Gastroesophageal sphincter (tissue), 4 donors: ENCODE results near the gene DNAJC25. TPM values are rescaled to one million over a fixed set of nuclear protein-coding genes. Genes with fewer than 3 reads are reported as not detected.
"Not testable (repeated sequence)": the region's sequence is repeated elsewhere in the genome, so short reads cannot be mapped to it uniquely, and the experiment has no call there.

Experiments
- ATAC-seq: fragments of 150-250 bp; one replicate; pipeline ENCODE4 v1.9.1; 2016; ENCODE audit warnings: mild to moderate bottlenecking, moderate library complexity
- H3K27ac ChIP-seq, 4 donors: fragments of 200-600 bp; sonication (generic) in 3 of 4; 1 replicate in 3 of 4; 2 replicates in 1 of 4; pipeline ENCODE4 v1.5.1; 2016 to 2019
- H3K27me3 ChIP-seq: fragments of 200-600 bp; sonication (generic); one replicate; pipeline ENCODE4 v1.5.1; 2019
- H3K36me3 ChIP-seq, 2 donors: fragments of 200-600 bp; sonication (generic); one replicate each; pipeline ENCODE4 v1.5.1; 2019; ENCODE audit warnings: control low read depth in 1 of 2
- H3K4me1 ChIP-seq, 3 donors: fragments of 200-600 bp; sonication (generic); 1 replicate in 2 of 3; 2 replicates in 1 of 3; pipeline ENCODE4 v1.5.1; 2016 to 2019; ENCODE audit warnings: control low read depth in 2 of 3
- H3K4me3 ChIP-seq, 2 donors: fragments of 200-600 bp; sonication (generic); one replicate each; pipeline ENCODE4 v1.5.1; 2019; ENCODE audit warnings: mild to moderate bottlenecking in 1 of 2, moderate library complexity in 1 of 2
- H3K9me3 ChIP-seq, 3 donors: fragments of 200-600 bp; sonication (generic); one replicate each; pipeline ENCODE4 v1.5.1; 2017 to 2019; ENCODE audit warnings: control low read depth in 2 of 3
- CTCF ChIP-seq, 4 experiments: fragments of 200-600 bp in 2 of 4; fragments of 450-650 bp in 2 of 4; sonication (generic) in 1 of 4; IDR thresholded peaks; one replicate each; pipeline ENCODE4 v1.5.1; 2017 to 2019; ENCODE audit warnings: antibody characterized with exemption in 4 of 4, mild to moderate bottlenecking in 2 of 4, moderate library complexity in 2 of 4
- EP300 ChIP-seq: sonication (generic); formaldehyde crosslinking; IDR thresholded peaks from one replicate; pipeline ENCODE4 v1.6.1; 2017; ENCODE audit warnings: antibody characterized with exemption, mild to moderate bottlenecking
- POLR2A ChIP-seq, 2 donors: fragments of 450-650 bp; IDR thresholded peaks; one replicate each; pipeline ENCODE4 v1.6.1; 2017; ENCODE audit warnings: antibody characterized with exemption in 2 of 2, mild to moderate bottlenecking in 2 of 2, moderate library complexity in 1 of 2
- POLR2AphosphoS5 ChIP-seq: sonication (generic); formaldehyde crosslinking; IDR thresholded peaks from one replicate; pipeline ENCODE4 v1.6.1; 2017; ENCODE audit warnings: antibody characterized with exemption
- WGBS, 2 donors: methylation state at CpG; one replicate each; pipeline ENCODE4 v1.1.5; 2018; ENCODE audit warnings: low coverage in 1 of 2; 5-methylcytosine and 5-hydroxymethylcytosine counted together
- total RNA-seq, 4 donors: library from RNA; depleted of rRNA; stranded (reverse); fragments of >200 nt; gene quantifications; one replicate each; pipeline ENCODE4 v1.1.0, GENCODE V29; 2016

Gene DNAJC25
- total RNA-seq, 4 donors from 2014 or later, result 7.9 to 9.9 (median 9.2) TPM

DNA sequence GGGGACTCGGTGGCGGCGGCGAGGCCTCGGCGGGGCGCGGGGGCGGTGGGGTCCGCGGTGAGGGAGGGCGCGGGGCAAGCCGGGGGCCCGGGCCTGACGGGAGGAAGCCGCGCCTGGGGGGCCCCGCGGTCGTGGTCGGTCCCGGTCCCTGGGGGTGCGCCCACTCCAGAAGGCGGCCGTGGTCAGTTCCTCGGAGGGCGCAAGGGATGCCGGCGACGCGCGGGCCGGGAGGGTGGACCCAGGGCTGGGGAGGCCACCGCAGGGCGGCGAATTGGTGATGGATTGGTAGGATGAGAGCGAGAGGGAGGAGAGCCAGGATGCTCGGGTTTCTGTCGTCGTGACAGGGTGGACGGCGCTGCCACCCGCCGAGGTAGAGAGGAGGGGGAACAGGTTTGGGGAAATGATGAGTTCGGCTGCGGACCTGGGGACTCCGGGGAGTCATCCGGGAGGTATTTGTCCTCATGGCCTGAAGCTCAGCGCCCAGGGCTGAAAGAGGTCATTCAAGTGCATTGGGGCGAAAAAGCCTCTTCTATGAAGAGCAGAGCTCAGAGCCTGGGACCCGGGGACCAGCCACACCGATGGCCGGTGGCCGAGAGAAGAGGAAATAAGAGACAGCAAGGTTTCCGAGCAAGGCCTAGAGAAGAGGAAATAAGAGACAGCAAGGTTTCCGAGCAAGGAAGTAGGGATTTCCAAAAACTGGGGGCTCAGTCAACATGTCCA, 30.8 kb downstream of the DNAJC25 start:
- H3K27me3 ChIP-seq, result no peaks in the 10 kb centered on the region
- H3K27ac ChIP-seq, result peak overlapping the region in 3 of 4 donors; percentile 74 to 86 (median 81)
- peak; percentile 71 for ATAC-seq
- H3K4me1 ChIP-seq, result peaks cover 0 to 23% (median 0%) of the 10 kb centered on the region in 3 donors
- H3K36me3 ChIP-seq, result peaks cover 0 to 4% of the 10 kb centered on the region in 2 donors
- TF ChIP-seq CTCF (IDR thresholded peaks at IDR 0.05) (no peak), POLR2A (IDR thresholded peaks at IDR 0.05) (no peak), POLR2AphosphoS5 (peak; percentile 16)
- peak overlapping the region; percentile 49 to 87 for H3K4me3 ChIP-seq
- WGBS, 2 donors, result 0 to 3% methylated on average over 12 to 21 of the region's 57 CpGs
- no peaks in the 10 kb centered on the region for H3K9me3 ChIP-seq

- WGBS, 2 donors, result 34 to 37% methylated on average over 7 of the region's 7 CpGs
- ATAC-seq, result no peak
- H3K27ac ChIP-seq, result peak overlapping the region in 3 of 4 donors; percentile 21 to 86 (median 81)
Measured at GRCh38 chr9:111662576-111663300, 31.6 kb downstream of the DNAJC25 start.

GRCh38 chr9:111663301-111663823, 32.2 kb downstream of the DNAJC25 start:
- Histone ChIP-seq H3K36me3 (peaks cover 0 to 18% of the 10 kb centered on the region in 2 donors), H3K27ac (no peak overlapping the region), H3K27me3 (no peaks in the 10 kb centered on the region), H3K4me3 (no peak overlapping the region), H3K9me3 (no peaks in the 10 kb centered on the region), H3K4me1 (peaks cover 0 to 23% (median 0%) of the 10 kb centered on the region in 3 donors)
- TF ChIP-seq EP300 (no peak), CTCF (IDR thresholded peaks at IDR 0.05) (no peak), POLR2A (IDR thresholded peaks at IDR 0.05) (no peak), POLR2AphosphoS5 (no peak)
- 77 to 85% methylated on average over 5 of the region's 5 CpGs for WGBS, 2 donors
- no peak for ATAC-seq

More at GRCh38 chr9:111662576-111663300, 31.6 kb downstream of the DNAJC25 start:
- no peaks in the 10 kb centered on the region for H3K9me3 ChIP-seq
- TF ChIP-seq POLR2A (IDR thresholded peaks at IDR 0.05) (no peak), CTCF (IDR thresholded peaks at IDR 0.05) (no peak), POLR2AphosphoS5 (no peak), EP300 (no peak)
- H3K27me3 ChIP-seq, result no peaks in the 10 kb centered on the region
- H3K4me1 ChIP-seq, result peaks cover 0 to 23% (median 0%) of the 10 kb centered on the region in 3 donors
- peak overlapping the region; percentile 49 to 87 for H3K4me3 ChIP-seq
- peaks cover 0 to 12% of the 10 kb centered on the region in 2 donors for H3K36me3 ChIP-seq

GRCh38 chr9:111668026-111668573, 37.0 kb downstream of the DNAJC25 start:
- WGBS, 2 donors, result 58 to 71% methylated on average over 1 of the region's 1 CpG
- Histone ChIP-seq H3K36me3 (peaks cover 0 to 44% of the 10 kb centered on the region in 2 donors), H3K9me3 (no peaks in the 10 kb centered on the region), H3K4me3 (no peak overlapping the region), H3K27me3 (no peaks in the 10 kb centered on the region), H3K4me1 (peaks cover 0 to 7% (median 0%) of the 10 kb centered on the region in 3 donors), H3K27ac (no peak overlapping the region)
- no peak for ATAC-seq
- TF ChIP-seq POLR2AphosphoS5 (no peak), POLR2A (IDR thresholded peaks at IDR 0.05) (no peak), EP300 (no peak), CTCF (IDR thresholded peaks at IDR 0.05) (no peak)

DNA sequence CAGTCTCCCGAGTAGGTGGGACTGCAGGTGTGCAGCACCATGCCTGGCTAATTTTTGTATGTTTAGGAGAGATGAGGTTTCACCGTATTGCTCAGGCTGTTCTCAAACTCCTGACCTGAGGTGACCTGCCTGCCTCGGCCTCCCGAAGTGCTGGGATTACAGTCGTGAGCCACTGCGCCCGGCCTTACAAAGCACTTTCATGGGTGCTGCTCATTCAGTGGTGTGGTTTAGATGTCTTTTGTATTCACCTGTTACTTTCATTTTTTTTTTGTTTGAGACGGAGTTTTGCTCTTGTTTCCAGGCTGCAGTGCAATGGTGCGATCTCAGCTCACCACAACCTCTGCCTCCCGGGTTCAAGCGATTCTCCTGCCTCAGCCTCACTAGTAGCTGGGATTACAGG, 37.5 kb downstream of the DNAJC25 start:
- H3K36me3 ChIP-seq, result peaks cover 0 to 45% of the 10 kb centered on the region in 2 donors
- H3K27me3 ChIP-seq, H3K9me3 ChIP-seq, H3K4me1 ChIP-seq, H3K4me3 ChIP-seq, H3K27ac ChIP-seq, ATAC-seq: not testable (repeated sequence)
- 85 to 100% methylated on average over 4 to 5 of the region's 11 CpGs for WGBS, 2 donors
